IPS-NIHi7 (cell line): Measurements from ENCODE around the gene RASA3.

Source experiments
- DNase-seq: peaks from one replicate; pipeline ENCODE4 v3.0.0; 2012; ENCODE audit warnings: mixed read lengths; ENCODE audit errors: extremely low spot score

The RASA3 gene

DNA sequence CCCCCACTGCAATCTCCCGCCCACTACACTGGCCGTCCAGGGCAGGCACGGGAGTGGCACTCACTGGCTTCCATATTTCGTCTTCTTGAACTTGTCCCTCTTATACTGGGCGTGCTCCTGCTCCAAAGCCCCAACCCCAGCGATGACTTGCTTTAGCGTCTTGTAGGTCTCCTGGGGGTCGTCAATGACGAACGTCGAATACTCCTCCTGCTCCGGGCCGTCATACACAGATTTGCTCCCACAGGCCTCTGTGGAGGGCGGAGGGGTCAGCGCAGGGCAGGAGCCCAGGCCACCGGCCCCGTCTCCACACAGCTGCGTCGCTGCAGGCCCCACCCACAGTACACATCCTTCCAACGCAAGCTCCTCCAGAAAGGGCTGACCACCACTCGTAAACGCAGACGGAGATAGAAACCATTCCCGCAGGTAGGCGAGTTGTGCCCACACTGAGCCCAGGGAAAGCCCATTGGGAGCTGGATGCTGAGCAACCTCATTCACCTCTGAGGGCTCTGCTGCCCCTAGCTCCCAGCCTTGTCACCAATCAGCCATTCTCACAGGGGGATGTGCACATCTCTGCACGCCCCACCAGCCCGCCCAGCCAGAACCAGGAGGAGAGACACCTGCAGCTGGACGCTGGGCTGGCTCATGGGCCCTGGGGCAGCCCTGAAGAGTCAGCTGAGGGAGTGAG lies 150.7 kb downstream of the RASA3 start:
- no peak for DNase-seq

DNA sequence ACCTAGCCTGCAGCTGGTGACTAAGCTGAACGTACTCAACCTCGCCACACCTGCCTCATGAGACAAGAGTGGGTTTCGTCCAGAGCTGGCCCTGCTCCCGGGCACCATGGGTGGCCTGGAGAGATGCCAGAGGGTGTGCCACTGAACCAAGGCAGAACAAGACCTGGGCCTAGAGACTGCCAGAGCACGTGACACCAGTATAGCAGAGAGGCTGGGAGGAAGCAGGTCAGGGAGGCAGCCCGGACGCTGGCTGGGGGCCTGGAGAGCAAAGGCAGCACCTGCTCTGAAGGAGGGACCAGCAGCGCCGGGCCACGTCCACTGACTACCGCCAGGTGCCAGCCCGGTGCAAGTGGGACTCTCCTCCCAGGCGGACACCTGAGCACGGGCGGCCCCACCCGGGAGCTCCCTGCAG lies 151.2 kb downstream of the RASA3 start:
- DNase-seq = no peak

DNA sequence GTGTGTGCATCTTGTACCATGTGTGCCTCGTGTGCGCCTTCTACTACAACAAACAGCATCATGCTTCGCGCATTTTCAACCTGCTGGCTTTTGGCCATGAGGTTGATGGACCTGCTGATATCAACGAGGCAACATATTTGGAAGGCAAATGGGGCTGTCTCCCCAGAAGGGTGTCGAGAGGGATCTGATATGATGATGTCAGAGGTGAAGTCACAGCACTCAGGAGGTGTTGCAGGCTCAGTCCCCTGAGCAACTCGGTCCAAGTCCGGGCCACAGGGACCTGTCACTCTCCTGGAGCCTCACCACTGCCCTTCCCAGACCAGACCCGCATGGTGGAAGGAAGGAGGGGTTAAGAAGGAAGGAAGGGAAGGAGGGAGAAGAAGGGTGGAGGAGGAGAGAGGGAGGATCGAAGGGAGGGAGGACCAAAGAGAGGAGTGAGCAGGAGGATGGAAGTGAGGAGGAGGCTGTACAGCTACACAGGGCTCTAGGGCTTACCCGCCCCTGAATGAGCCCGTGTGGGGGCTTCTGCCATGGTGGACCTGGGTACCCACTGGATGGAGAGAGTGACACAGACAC lies 151.8 kb downstream of the RASA3 start:
- DNase-seq = no peak

DNA sequence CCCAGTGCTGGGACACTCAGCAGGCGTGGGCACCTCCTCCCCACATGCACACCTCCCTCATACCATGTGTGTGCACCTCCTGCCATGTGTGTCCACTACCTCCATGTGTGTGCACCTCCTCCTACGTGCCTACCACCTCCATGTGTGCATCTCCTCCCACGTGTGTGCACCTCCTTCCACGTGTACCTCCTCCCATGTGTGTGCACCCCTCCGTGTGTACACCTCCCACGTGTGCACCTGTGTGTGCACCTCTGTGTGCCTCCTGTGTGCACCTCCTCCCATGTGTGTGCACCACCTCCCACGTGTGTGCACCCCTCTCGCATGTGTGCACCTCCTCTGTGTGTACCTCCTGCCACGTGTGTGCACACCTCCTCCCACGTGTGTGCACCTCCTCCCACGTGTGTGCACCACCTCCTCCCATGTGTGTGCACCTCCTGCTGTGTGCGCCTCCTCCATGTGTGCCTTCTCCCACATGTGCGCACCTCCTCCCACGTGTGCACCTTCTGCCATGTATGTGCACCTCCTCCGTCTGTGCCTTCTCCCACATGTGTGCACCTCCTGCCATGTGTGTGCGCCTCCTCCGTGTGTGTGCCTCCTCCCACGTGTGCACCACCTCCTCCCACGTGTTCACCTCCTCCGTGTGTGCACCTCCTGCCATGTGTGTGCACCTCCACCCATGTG lies 152.5 kb downstream of the RASA3 start:
- no peak for DNase-seq

DNA sequence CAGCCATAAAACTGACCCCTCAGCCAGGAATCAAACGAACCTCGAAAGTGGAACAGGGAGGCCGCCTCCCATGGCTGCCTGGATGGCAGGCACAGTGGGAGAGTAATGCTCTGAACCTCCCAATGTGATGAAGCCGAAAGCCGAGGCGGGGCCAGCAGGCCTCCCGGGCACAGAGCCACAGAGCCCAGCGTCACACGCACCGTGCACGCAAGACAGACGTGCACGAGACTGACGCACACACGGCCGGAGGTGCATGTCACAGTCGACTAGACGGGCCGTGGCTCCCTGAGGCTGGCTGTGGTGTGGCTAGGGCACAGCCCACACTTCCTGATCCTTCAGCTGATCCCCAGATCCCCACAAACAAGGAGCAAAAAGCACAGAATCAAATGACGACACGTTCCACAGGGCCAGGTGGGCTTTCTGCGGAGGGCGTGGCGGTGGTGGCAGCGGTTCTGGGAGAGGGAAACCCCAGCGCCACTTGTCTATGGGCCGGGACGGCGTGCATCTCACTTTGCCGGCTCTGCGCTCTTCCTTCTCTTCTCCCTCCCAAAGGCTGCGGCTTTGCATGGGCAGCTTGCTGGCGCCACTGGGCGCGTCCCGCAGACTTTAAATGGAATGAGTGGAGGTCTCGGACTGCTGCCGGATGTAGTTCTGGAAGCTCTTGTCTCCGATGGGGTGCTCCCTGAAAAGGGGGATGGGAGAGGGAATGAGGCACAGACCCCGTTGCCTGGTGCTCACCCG lies 153.5 kb downstream of the RASA3 start:
- no peak for DNase-seq

DNA sequence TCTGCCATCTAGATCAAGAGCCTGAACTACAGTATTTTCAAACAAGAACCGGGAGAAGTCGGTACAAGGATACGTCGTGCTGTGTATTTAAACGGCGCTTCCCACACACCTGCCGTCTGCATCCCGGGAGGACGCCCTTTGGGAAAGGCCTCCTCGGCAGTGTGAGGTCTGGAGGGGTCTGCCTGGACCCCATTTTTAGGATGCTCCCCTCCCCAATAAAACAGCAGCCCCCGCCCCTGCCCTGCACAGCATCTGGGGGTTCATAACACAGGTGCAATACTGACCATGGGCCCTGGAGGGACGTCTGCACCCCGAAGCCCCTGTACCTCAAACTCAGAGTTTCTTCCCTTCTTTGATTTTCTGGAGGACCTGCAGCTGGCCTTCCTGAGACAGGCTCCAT lies 154.4 kb downstream of the RASA3 start:
- DNase-seq = no peak

DNA sequence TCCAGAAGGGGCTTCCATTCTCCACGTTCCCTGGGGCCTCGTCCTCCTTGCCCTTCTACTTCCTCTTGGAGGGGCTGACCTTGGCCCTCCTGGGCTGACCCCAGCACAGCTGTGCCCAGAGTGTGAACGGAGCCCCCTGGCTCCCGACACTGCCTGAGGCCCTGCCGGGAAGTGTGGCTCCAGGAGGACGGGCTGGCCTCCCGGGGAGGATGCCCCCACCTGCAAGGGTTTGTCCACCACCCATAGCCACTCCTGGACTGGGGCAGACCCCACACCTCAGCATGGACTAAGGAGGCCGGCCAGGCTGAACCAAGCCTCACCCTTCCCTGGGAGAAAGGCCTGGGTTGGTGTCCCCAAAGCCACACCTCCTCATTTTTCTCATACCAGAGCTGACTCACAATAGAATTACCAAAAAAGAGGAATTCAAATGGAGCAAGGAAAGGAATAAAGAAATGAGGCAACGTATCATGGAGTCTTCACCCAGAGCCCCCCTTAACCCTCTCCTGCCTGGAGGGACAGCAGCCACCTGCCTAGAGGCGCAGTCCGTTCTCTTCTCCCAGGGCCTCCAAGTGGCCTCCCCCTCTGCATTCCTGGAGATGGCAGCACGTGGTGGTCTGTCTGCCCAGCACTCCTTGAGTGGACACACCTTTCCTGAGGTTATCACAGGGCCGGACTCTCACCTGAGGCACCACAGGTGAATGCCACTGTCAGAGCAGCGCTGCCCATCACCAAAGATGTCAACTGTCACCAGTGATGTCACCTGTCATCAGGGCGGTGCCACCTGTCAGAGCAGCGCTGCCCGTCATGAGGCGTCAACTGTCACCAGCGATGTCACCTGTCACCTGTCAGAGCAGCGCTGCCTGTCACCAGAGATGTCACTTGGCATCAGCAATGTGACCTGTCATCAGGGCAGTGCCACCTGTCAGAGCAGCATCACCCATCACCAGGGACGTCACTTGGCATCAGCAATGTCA lies 155.4 kb downstream of the RASA3 start:
- DNase-seq = no peak

DNA sequence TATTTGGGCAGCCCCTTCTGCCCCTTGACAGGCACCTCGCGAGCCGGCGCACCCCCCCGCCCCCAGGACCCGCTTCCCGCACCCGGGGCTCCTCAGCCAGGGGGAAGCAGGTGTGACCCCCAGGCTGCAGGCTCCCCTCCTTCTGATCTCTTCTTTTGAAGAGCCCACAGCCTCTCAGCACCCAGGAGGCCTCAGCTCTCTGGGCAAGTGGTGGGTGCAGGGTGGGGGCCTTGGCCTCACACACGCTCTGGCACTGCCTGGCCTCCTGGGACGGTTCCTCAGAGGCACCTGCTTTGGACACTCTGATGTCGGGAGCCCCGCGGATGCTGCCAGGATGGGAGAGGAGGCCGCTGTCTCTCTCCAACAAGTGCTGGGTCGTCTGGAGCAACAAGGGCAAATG lies 157.0 kb downstream of the RASA3 start:
- DNase-seq = no peak

DNA sequence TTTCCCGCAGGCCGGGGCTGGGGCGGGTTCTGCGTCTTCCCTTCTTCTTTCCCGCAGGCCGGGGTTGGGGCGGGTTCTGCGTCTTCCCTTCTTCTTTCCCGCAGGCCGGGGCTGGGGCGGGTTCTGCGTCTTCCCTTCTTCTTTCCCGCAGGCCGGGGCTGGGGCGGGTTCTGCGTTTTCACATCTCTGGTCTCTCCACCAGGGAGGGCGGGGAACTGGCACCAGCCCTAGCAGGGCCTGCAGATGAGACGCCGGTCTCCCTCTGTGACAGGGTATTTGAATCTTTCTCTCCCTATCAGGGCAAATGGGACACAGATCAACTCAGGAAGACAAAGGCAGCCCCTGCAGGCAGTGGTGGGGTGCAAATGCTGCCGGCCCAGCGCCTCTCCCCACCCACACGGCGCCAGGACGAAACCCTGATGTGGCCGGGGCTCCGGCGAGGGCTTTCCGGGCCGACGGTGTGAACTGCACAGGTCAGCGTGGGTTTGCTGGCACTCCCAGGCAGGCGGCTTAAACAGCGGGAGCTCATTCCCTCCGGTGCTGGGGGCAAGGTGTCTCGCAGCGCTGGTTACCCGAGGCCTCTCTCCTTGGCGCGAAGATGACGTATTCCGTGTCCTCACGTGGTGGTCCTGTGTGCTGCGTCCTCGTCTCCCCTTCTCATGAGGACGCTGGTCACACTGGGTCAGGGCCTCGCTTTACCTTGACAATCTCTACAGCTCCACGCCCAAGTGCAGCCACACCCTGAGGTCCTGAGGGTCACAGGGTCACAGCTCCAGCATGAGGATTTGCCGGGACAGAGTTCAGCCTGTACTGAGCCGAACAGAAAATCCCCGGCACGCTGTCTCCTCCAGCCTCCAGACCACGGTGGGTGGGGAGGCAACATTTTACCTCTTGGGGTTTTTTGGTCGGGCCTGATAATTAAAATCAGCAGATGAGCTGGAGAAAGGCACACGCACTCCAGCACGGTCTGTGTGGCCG lies 157.8 kb downstream of the RASA3 start:
- no peak for DNase-seq

DNA sequence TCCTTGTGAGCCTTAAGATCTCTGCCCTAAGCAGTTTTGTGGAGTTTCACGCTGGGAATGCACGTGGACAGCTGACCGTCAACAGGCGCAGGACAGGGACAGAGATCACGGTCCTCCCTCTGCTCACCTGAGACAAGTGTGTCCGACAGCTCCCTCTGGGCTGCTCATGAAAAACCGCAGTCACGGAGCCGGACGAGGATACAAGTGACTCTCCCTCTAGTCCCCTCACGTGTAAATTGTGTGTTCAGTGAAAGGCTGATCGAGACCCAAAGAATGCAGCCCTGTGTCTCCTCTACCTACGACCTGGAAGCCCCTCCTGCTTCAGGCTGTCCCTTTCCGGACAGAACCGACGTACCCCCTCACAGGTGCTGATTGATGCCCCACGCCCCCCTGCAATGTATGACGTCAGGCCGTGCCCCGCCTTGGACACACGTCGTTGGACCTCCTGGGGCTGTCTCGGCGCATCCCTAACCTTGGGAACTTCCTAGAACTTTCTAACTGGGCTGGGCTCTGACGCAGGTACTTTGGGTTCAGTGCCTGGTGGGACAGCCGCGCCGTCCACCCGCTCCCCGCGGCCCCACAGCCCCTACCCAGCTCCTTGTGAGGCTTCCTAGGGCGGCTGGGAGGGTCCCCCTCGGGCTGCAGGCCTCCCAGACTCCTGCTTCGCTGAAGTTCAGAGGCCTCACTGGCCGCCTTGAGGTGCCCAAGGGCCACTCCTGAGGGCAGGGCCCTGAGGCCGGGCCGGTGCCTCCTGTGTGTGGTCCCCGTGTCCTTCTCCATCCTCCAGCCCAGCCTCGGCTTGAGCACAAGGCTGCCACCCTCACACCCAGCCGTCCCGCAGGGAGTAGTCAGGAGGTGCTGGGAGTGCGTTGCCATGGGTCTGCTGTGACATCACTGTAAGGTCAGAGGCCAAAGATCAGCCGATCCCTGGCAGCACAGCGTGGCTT lies 158.9 kb downstream of the RASA3 start, which contains the start of gene C13orf46:
C13orf46 (minus strand) TSS at position 859 of the 947 bp plus-strand sequence; CDS start at position 780, 79 bp downstream.
- DNase-seq = no peak

DNA sequence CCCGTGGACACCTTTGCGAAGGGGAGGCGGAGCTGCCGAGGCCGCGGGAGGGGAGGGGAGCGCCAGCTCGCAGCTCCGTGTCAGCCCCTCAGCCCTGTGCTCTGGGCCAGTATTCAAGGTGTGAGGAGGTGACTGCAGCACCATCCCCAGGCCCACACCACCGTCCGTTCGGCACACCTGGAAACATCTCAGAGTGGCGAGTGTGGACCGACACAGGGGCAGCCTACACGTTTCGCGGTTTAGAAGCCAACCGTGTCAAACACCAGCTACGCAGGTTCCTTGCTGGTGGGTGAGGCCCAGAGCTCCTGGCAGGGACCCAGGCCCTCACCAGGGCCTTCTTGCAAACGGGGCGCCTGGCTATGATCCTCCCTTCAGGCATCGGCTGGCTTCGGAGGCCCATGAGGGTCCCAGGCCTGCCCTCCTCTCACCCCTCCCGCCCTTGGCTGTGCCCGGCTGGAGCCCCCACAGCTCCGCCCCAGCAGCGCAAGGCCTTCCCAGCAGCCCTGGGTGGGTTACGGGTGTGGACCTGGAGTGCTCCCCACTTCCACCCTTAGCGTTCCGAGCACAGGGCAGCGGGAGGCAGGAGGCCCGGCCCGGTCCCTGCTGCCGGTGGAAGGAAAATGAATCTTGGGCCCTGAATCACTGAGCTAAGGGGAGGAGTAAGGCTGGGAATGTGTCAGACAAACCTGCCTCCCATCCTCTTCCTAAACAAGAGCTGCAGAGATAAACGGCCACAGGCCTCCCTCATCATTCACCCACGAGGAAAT lies 159.8 kb downstream of the RASA3 start:
- no peak for DNase-seq

DNA sequence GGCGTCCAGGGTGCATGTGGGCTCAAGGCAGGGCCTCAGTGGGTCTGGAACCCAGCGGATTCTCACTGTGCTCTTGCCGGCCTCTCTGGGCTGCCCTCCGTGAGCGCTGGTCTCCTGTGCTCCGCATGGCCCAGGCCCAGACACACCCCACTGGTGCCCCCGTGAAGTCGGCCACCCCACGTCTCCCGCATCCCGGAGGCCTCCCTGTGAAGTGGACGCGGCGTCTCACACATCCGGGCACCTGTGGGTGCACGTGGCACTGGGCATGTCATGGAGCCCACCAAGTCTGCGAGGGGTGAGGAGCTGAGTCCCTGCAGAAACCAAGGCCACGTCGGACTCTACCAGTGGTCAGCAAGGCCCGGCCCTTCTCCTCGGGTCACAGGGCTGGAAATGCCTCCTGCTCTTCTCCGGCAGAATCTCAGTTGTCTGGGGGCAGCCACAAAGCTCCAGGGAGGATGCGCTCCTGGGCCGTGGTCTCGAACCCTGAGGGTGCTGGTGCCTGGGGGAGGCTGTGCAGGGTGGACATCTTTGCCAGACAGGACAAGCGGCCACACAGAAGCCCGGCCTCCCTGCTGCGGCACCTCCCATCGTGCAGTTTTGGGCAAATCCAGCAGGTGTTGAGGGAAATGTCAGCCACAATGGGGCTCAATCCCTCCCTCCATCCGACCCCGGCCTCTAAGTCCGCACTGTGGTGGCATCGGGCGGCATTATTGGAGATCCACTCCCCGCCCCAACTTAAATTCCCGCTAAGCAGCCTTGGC lies 160.8 kb downstream of the RASA3 start:
- DNase-seq = no peak

DNA sequence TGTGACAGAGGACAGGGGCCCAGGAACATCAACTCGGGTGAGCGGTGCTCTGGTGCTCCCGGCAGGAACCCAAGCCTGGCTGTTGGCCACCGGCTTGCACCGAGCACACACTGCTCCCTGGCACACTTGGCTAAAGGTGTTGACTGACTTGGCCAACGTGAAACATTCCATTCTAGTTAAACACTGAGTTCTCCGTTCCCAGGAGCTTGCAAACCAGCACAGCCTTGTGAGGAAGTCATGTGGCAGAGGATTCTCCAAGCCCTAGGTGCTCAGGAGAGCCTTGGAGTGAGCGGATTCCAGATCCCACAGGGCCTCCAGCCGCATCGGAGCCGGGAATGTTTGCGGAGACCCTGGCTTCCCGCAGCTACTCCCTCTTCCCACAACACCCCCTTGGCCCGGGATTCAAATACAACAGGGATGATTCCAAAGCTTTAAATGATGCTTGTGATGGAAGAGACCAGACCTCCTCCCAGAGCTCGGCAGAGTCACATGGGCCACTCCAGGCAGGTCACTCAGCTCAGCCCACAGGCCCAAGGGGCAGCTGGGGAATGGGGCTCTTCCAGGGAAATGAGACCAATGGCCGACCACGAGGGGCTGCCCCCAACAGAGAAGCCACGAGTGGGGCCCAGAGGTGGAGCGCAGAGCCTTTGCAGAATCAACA lies 161.5 kb downstream of the RASA3 start:
- no peak for DNase-seq

DNA sequence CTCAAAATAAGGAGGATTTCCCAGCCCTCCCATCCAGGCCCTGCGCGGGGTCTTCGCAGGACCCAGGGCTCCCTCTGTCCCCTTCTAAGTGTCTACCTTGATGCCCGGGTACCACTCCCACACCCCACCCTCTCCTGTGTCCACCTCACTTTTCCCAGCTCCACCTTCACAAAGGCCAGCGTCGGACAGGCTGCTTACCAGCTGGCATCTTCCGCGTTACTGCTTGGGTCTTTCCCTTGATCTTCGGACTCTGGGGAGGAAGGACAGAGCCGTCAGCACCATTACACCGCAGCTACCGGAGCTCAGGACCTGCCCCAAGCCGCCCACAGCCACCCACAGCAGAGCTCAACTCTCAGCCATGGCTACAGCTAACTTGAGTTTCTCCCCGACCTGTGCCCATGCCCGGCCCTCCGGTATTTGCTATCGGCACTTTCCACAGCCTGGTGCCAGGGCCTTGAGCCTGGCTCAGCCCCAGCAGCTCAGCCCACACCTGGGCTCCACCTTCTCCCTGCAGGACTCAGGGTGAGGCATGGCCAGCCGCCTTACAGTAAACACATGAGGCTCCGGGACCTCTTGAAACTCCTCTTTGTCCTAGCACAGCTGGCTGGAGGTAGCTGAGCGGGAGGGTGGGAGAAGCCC lies 162.3 kb downstream of the RASA3 start:
- no peak for DNase-seq

DNA sequence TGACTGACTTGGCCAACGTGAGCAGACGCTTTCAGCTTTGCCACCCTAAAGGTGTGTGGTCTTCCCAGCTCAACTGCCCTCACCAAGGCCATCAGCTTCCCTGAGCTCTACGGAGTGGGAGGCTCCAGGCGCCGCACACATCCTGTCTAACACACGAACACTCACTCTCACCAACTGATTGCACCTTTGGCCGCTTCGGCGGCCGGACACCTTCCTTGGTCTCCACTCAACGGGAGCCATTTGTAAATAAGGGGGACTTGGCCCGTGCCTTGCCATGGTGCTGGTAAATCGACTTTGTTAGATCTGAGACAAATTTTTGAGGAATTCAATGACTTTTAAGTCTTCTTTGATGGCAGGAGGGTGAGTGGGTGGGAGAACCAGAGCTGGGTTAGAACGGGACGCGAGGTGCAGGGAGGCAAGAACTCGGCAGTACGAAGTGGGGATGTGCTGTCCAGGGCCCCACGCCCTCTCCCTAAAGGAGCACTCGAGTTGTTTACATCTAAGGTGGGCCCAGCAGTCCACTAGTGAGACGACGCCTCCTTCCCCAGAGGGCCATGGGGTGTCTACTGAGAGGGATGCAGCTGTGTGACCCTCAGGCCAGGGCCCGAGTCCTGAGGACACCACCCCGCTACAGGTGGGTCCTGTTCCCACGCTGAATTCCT lies 163.0 kb downstream of the RASA3 start:
- no peak for DNase-seq
